Measurements from ENCODE around the gene BRAT1. TPM values are rescaled to one million over a fixed set of nuclear protein-coding genes. Genes with fewer than 3 reads are reported as not detected.
"Not testable (repeated sequence)": the region's sequence is repeated elsewhere in the genome, so short reads cannot be mapped to it uniquely, and the experiment has no call there.

Gene BRAT1
- total RNA-seq, 1 donor from 2014 or later = 24.1 TPM

GRCh38 chr7:2539031-2539911, 16.1 kb downstream of the BRAT1 start:
- H3K27ac ChIP-seq = no peak overlapping the region
- no peak overlapping the region for H3K4me3 ChIP-seq
- H3K4me1 ChIP-seq = no peaks in the 10 kb centered on the region
- DNase-seq = no peak
- intact Hi-C loops (cut with DNase I) = no loop called here
- peaks cover 58% of the 10 kb centered on the region for H3K36me3 ChIP-seq
- no peaks in the 10 kb centered on the region for H3K9me3 ChIP-seq
- no peaks in the 10 kb centered on the region for H3K27me3 ChIP-seq
- no peak for TF ChIP-seq CTCF (IDR thresholded peaks at IDR 0.05)
- ATAC-seq = no peak

- no peaks in the 10 kb centered on the region for H3K27me3 ChIP-seq
- no peak overlapping the region for H3K27ac ChIP-seq
- intact Hi-C loops (cut with DNase I) = no loop called here
- peaks cover 50% of the 10 kb centered on the region for H3K36me3 ChIP-seq
- H3K4me3 ChIP-seq = no peak overlapping the region
- ATAC-seq = no peak
- DNase-seq = peak; percentile 65
- TF ChIP-seq CTCF (IDR thresholded peaks at IDR 0.05) = no peak
- no peaks in the 10 kb centered on the region for H3K4me1 ChIP-seq
- H3K9me3 ChIP-seq = no peaks in the 10 kb centered on the region
Observed at GRCh38 chr7:2537981-2538851, 17.1 kb downstream of the BRAT1 start.

- intact Hi-C loops (cut with DNase I); H3K4me3 ChIP-seq; H3K9me3 ChIP-seq; H3K27ac ChIP-seq; H3K27me3 ChIP-seq; ATAC-seq; H3K4me1 ChIP-seq: not testable (repeated sequence)
- DNase-seq = peak; percentile 56
- H3K36me3 ChIP-seq = peaks cover 32% of the 10 kb centered on the region
Observed at GRCh38 chr7:2535872-2536627, 19.3 kb downstream of the BRAT1 start.

GRCh38 chr7:2534214-2534613, 21.1 kb downstream of the BRAT1 start:
- peak; percentile 17 for DNase-seq
- ATAC-seq; H3K27me3 ChIP-seq; H3K4me3 ChIP-seq; H3K9me3 ChIP-seq; intact Hi-C loops (cut with DNase I); H3K27ac ChIP-seq: not testable (repeated sequence)
- Histone ChIP-seq H3K4me1 (peaks cover 14% of the 10 kb centered on the region), H3K36me3 (peaks cover 17% of the 10 kb centered on the region)

- H3K9me3 ChIP-seq; ATAC-seq; H3K27ac ChIP-seq; H3K27me3 ChIP-seq; intact Hi-C loops (cut with DNase I); H3K4me3 ChIP-seq; DNase-seq: not testable (repeated sequence)
- Histone ChIP-seq H3K36me3 (peaks cover 11% of the 10 kb centered on the region), H3K4me1 (peaks cover 20% of the 10 kb centered on the region)
Observed at GRCh38 chr7:2533566-2533965, 21.8 kb downstream of the BRAT1 start.

- H3K27ac ChIP-seq; ATAC-seq; H3K27me3 ChIP-seq; H3K9me3 ChIP-seq; H3K4me3 ChIP-seq; H3K36me3 ChIP-seq; intact Hi-C loops (cut with DNase I); DNase-seq: not testable (repeated sequence)
- peaks cover 27% of the 10 kb centered on the region for H3K4me1 ChIP-seq
Observed at GRCh38 chr7:2532816-2533215, 22.5 kb downstream of the BRAT1 start.

- H3K4me1 ChIP-seq = peaks cover 32% of the 10 kb centered on the region
- intact Hi-C loops (cut with DNase I); ATAC-seq; H3K36me3 ChIP-seq; H3K9me3 ChIP-seq; H3K4me3 ChIP-seq; H3K27ac ChIP-seq; H3K27me3 ChIP-seq: not testable (repeated sequence)
- DNase-seq = peak; percentile 41
Observed at GRCh38 chr7:2532199-2532772, 23.0 kb downstream of the BRAT1 start.

- H3K27me3 ChIP-seq; H3K27ac ChIP-seq; DNase-seq; H3K9me3 ChIP-seq; H3K4me3 ChIP-seq; ATAC-seq; H3K36me3 ChIP-seq; intact Hi-C loops (cut with DNase I): not testable (repeated sequence)
- peaks cover 38% of the 10 kb centered on the region for H3K4me1 ChIP-seq
Observed at GRCh38 chr7:2531796-2532110, 23.6 kb downstream of the BRAT1 start.

- H3K4me3 ChIP-seq; H3K27me3 ChIP-seq; ATAC-seq; intact Hi-C loops (cut with DNase I); H3K9me3 ChIP-seq; DNase-seq: not testable (repeated sequence)
- H3K4me1 ChIP-seq = peaks cover 43% of the 10 kb centered on the region
- peaks cover 12% of the 10 kb centered on the region for H3K36me3 ChIP-seq
- H3K27ac ChIP-seq = peak overlapping the region; percentile 85
Observed at GRCh38 chr7:2530994-2531795, 24.1 kb downstream of the BRAT1 start.

Data from upper lobe of right lung (tissue), 1 donor.